Activated T-helper 9 cell treated with anti-CD3 and anti-CD28 coated beads, Interleukin-2, amount 50 U/mL, for 16 hours (primary cell): ENCODE measurements around the gene RAP1GAP2.
"Not testable (repeated sequence)": the region's sequence is repeated elsewhere in the genome, so short reads cannot be mapped to it uniquely, and the experiment has no call there.

Source experiments
- DNase-seq: peaks from one replicate; pipeline ENCODE4 v3.0.0-alpha.2; 2020; ENCODE audit warnings: low read depth

The RAP1GAP2 gene

DNA sequence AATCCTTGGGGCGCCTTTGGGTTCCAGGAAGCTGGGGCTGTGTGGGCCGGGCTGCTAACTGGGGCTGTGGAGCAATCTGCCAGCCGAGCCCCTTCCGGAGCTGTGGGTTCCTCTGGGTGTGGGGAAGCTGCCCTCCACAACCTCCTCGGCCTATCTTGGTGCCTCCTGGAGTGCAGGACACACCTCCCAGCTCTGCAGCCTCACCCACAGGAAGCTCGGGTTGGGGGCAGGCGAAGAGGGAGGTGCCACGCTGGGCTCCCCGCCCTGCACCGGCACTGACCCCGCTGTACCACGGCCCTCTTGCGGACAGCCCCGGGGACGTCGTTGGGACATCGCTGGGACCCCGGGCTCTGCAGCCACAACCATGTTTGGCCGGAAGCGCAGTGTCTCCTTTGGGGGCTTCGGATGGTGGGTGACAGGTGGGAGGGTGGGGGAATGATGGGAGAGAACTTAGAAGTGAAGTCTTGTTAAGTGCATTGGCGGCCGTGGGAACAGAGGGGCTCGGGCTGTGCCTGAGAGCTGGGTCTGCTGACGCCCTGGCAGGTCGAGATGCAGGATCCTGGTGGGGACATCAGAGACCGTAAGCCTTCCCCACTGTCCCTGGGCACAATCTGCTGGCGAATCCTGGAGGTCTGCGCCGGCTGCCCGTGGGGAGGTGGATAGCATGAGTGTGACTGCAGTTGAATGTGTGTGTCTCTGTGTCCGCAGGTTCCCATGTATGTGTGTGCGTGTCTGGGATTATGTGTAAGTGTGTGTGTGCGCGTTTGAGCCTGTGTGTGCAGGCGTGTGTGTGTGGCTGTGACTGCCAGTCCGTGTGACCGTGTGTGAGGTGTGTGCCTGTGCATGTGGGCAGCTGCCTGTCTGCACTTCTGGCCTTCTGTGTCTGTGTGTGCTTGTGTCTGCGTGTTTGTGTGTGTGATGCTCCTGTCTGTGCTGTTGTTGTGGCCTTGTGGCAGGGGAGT is at the start of gene RAP1GAP2:
RAP1GAP2 (plus strand) TSS at position 275 of the 962 bp plus-strand sequence; CDS start at position 365, 90 bp downstream.
- peak; percentile 51 for DNase-seq

DNA sequence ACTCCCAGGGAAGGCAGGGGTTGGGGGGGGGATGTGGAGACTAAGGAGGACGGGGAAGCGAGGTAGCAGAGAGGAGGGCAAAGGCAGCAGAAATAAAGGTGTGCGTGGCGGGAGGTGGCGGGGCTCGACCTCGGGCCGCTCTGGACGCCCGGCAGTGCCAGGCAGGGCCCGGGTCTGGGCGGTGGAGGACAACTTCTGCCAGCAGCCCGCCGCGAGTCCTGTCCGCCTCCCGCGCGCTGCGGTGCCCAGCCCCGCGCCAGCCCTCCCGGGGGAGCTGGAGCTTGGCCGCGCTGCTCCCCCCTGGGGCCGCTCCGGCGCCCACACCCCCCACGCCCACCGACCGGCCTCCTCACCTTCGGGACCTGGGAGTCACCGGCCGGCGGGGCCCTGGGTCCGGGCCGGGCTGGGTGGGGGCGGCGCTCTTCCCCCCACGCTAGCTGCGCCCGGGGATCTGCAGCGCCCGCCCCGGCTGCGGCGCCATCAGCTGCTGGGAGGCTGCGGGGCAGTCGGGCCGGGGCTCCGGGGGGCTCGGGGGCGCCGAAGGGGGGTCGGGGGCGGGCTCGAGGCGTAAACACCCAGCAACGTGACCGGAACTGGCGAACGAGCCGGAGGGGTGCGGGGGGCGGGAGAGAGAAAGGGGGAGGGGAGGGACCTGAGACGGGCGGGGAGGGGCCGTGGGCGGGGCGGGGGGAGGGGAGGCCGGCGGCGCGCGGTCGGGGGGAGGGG is 47.0 kb upstream of the RAP1GAP2 start, which contains the start of gene CCDC92B:
CCDC92B (minus strand) TSS at position 595 of the 726 bp plus-strand sequence. CDS start 14,507 bp downstream, outside the sequence.
- DNase-seq = no peak

DNA sequence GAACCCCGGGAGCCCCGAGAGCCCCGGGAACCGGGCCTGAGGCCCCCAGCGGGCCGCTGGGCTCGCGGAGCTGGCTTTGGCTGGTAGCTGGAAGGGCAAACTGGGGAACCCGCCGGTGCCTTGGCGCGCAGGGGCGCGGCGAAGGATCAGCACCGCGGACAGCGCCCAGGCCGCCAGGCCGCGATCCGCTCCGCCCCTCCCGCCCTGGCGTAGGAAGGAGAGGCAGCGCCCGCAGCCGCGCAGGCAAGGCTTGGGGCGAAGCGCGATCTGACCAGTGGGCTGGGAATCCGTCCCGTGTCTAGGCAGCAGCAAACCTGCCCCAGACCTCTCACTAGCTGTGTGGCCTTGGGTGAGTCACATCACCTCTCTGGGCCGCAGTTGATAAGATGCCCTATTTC is 46.5 kb upstream of the RAP1GAP2 start:
- DNase-seq = peak; percentile 53

DNA sequence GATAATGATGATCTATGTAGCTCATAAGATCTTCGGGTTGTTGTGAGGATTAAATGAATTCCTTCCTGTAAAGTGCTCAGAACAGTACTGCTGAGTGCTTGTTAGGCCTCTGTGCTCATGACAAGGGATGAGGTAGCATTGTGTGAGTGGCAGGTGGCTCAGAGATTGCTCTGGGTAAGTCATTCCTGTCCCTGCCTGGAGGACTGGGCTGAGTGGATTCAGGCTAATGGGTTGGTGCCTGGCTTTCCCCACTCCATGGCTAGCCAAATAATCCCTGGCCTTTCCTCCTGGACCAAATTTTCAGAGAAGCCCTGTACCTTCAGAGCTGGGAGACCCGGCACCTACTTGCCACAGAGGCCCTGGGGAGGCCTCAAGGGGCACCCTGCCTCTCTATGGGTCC is 45.5 kb upstream of the RAP1GAP2 start:
- no peak for DNase-seq

DNA sequence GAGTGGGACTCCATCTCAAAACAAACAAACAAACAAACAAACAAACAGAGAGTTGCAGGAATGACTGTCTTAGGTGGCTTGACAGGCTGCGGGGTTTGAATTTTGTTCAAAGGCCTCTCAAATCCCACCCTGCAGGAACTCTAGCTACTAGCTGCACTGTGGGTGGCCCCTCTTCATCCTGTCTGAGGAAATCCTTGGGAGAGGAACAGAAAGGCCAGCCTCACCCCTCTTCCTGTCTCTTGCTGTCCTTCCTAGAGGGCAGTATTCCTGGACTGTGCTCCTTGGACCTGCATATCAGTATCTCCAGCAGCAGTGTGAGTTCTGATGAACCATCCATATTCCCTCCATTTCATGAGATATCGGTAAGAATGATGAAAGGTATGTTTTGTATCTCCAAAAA is 44.7 kb upstream of the RAP1GAP2 start:
- no peak for DNase-seq

DNA sequence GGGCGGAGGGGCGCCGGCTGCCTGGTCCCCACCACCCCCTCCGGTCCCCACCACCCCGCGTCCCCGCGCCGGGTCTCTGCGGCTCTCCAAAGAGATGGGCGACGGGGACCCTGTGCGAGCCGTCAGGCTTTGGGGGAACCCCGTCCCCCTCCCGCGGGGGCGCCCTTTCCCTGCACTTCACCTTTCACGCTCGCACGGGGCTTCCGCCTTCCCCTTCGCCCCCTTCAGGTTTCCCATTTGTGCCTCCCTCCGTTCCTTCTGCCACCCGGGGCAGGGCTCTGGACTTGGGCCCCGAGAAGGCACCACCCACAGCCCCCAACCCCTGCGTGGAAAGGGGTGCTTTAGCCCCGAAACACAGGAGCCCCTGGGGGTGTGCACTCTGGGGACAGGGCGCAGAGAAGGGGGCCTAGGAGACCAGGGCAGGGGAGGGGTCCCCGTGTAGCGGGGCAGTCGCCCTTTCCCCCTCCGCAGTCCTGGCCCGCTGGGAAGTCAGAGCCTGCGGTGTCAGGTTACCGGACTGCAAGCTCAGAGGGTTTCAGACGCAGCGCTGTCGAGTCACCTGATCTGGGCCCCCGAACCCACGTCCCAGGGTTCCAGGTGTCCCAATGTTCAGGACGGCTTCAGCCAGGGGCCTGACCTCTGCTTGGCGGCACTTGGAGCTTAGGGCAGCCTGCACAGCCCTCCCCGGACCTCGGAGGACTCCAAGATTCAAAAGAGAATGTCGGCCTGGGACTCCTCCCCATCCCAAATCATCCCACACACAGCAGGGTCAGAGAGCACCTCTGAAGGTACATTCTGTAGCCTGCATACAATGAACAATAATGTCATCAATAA is 40.1 kb upstream of the RAP1GAP2 start:
- DNase-seq = no peak

DNA sequence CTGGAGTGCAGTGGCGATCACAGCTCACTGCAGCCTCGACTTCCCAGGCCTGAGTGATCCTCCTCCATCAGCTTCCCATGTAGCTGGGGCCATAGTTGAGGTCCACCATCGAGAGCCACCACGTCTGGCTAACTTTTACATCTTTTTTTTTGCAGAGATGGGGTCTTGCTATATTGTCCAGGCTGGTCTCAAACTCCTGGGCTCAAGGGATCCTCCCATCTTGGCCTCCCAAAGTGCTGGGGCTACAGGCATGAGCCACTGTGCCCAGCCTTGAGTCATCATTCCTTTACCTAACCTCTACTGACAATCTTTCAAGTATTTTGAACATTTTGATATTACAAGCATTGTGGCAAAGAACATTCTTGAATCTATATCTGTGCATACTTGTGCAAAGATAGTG is 37.4 kb upstream of the RAP1GAP2 start:
- DNase-seq = no peak

DNA sequence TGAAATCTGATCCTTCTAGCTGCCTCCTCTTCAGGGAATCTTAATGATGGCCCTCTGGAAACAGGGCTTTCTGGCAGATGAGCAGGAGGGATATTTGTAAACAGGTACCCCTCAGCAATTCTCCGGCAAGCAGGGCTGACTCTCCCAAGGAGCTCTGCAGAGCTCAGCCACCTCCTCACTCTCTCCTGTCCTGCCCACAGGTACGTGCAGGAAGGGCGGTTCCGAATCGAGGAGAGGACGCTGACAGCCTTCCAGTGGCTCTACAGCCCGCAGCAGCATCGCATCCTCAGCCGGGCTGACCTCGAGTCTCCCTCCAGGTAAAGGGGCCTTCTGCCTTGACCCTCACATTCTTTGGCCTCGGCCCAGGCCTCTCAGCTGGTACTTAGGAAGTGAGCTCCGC is 26.1 kb upstream of the RAP1GAP2 start:
- no peak for DNase-seq

DNA sequence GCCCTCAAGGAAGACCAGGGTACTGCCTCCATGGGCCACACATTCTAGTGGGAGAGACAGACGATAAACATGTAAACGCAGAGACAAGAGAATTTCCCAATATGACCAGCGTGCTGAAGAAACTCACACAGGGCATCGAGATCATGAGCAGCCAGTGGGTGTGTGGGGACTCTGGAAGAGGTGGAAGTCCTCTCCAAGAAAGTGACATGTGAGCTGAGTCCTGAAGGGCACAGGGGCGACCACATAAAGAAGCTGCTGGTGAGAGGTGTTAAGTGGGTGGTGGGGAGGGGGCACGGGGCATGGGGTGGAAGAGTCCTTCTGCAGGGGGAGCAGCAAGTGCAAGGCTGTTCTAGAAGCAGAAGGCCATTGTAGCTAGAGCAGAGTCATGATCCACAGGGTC is 21.0 kb upstream of the RAP1GAP2 start:
- DNase-seq = no peak

DNA sequence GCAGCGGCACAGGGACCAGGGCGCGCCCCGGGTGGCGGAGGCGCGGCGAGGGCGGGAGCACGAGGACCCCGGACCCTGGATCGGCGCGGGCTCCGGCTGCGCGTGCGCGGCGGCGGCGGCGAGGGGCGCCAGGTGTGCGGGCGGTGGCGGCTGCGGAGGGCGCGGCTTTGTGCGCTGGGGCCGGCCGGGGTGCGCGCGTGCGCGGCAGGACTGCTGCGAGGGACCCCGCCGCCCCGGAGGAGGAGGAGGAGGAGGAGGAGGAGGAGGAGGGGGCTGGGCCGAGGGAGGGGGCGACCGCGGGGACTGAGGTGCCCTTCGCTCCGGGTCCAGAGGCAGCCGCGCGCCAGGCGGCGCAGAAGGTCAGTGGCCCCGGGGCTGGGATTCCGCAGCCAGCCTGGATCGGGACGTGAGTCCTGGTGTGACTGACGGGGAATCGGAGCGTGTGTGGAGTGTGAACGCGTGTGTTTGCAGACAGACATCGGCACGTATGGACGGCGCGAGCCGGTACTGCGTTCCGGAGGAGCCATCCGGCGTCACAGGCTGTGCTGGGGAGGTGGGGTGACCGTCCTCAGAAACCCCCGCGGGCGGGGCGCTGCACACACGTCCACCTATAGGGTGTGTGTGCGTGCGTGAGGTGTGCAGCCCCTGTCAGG is 19.5 kb upstream of the RAP1GAP2 start:
- no peak for DNase-seq

DNA sequence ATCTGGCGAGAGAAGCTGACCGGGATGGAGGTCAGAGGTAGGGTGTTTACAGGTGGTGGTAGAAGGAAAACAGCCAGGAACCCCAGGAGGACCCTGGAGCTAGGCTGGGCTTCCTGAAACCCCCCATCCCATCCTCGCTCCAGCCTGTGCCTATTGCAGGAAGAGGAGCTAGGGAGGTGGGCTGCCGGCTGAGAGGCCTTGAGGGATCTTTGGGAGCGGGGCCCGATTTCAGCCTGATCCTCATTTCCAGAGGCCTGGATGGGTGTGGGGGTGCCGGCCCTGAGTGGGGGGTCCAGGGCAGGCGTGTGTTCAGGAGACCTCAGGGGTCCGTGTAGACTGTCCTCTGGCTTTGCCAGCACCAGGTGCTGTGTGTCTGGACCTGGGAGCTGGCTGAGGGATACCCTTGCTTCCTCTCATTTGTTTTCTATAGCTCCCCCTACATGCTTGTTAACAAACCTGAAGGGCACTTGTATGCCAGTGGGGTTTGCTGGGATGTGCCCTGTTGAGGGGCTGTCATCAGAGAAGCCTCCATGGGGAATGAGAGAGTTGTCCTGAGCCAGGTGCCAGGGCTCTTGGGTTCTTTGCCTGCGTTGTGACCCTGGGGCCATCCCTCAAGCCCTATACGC is 18.9 kb upstream of the RAP1GAP2 start:
- no peak for DNase-seq

DNA sequence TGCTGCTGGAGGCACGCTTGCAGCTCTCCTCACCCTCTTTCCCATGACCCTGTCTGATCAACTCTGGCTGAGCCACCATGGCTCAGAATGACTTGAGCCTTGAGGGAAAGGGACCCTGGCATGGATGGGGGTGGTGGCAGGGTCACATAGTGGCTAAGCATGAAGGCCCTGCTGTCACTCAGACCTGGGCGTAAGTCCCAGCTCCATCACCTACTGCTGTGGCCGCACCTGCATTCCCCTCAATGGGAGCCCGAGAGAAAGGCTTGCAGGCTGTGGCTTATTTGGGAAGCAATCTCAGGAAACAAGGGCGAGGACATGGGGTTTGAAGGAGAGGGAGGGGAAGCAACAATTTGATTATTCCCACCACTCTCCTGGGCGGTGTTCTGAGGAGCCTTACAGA is 17.7 kb upstream of the RAP1GAP2 start:
- no peak for DNase-seq

DNA sequence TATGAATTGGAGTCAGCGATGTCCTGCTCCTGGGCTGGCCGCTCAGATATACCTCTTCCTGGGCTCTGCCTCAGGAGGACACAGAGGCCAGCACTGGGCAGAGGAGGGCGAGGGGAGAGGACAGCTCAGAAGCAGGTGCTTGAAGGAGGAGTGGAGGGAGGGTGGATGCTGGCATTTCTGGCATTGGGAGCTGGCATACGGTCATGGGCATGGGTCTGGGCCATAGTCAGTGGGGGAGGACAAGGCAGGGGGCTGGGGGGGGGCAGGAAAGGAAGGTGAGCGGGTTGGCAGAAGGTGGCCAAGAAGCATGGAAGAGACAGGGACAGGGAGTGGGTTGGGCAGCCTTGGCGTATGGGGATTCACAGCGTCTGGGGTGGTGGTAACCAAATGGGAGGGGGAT is 16.7 kb upstream of the RAP1GAP2 start:
- DNase-seq = no peak

DNA sequence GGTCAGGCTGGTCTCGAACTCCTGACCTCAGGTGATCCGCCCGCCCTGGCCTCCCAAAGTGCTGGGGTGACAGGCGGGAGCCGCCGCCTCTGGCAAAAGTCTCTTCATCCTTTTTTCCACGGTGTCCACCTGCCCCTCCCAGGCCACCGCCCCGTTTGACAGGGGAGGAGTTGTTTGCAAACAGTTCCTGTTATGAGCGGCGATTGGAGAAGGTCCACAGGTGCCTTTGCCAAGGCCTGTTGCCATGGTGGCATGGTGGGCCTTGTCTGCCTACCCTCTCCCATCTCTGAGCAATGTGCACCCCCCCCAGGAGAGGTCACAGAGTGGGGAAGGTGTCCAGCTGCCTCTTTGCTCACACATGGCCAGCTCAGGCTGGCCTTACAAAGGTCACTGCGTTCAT is 16.0 kb upstream of the RAP1GAP2 start:
- DNase-seq = no peak

DNA sequence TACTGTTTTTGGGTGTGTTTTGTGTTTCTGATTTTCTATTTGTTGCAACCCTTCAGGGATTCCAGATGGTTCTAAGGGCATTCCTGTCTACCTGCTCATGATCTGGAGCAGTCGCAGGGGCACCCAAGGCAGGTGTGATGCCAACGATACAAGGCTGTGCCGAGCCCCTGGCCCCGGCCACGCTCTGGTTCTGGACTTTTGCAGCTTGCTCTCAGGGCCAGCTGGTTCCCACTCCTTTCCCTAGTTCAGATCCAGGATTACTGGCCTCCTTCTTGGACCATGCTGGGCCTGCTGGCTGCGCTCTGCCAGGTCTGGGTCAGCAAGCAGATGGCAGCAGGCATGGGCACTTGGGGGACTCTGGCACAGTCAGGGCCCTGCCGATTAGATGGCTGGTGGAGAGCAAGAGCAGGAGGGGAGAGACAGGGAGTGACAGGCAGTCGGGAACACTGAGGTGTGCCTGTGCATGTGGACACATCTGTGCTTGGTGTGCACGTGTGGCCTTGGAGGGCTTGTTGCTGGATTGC is 15.2 kb upstream of the RAP1GAP2 start:
- DNase-seq = no peak

DNA sequence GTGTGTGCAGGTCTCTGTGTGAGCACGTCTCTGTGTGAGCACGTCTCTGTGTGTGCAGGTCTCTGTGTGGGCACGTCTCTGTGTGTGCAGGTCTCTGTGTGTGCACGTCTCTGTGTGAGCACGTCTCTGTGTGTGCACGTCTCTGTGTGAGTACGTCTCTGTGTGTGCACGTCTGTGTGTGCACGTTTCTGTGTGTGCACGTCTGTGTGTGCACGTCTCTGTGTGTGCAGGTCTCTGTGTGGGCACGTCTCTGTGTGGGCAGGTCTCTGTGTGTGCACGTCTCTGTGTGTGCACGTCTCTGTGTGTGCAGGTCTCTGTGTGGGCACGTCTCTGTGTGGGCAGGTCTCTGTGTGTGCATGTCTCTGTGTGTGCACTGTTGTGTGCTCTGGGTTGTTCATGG is 14.6 kb upstream of the RAP1GAP2 start:
- not testable (repeated sequence) for DNase-seq

DNA sequence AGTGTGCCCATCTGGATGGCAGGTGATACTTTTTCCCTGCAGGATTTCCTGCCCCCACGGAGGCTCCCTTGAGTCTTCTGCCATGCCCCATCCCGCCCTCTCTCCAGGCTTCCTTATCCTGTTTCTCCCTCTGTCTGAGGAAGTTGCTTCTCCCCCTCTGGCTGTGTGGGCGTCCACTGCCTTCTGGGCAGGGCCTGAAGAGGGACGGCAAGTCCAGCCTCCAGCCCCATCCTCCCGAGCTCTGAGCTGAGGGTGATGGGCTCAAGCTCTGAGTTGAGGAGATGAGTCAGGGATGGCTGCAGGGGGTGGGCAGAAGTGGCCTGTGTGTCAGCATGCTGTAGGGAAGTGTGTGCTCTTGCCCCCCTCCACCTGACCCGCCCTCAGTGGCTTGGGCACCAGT is 14.2 kb upstream of the RAP1GAP2 start:
- DNase-seq = no peak

DNA sequence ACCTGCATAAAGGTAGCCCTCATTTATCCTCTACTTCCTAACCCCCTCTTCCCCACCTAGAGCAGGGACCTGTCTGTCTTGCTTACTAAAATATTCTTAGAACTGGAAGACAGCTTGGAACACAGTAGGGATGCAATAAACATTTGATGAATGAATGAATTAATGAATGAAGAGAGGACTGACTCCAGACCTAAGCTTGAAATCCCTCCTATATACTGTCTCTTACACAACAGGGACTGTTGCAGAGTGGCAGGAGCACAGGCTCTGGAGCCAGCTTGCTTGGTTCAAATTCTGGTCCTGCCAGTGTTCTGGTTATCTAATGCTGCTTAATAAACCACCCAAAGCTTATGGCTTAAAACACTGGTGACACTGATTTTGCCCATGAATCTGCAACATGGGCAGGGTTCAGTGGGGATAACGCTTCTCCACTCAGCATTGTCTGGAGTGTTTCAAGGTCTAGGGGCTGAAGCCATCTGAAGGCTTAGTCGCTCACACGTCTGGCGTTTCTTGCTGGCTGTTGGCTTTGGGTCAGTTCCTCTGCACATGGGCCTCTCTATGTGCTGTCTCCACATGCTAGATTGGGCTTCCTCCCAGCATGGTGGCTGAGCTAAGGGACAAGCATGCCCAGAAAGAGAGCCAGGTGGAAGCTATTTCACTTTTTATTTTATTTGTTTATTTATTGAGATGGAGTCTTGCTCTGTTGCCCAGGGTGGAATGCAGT is 12.8 kb upstream of the RAP1GAP2 start:
- DNase-seq = no peak

DNA sequence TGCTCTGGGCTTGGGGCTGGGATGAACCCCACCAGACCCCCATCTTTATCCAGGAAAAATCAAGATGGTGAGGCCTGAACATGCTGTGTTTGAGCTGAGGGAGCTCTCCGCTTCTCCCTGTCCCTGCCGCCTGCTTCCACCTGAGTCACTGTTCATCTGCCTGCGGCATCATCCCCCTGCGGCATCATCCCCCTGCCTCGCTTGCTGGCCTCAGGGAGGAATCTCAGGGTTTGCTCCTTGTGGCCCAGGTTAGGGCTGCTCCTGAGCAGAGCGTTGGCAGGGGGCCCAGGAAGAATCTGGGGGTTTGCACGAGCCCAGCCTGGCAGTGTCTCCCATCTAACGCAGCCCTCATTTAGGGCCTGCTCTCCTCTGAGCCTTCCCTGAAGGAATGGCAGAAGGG is 11.4 kb upstream of the RAP1GAP2 start:
- no peak for DNase-seq

DNA sequence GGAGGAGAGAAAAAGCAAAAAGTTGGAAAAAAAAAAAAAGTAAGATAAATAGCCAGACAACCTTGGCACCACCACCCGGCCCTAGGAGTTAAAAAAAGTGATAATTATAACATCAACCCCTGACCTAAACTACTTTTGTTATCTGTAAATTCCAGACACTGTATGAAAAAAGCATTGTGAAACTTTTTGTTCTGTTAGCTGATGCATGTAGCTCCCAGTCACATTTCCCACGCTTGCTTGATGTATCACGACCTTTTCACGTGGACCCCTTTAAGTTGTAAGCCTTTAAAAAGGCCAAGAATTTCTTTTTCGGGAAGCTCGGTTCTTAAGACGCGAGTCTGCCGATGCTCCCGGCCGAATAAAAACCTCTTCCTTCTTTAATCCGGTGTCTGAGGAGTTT is 10.9 kb upstream of the RAP1GAP2 start:
- not testable (repeated sequence) for DNase-seq
